Transverse colon (tissue), 4 donors: ENCODE measurements around the gene ANKRD24.

ENCODE experiments used
- POLR2AphosphoS5 ChIP-seq, 3 donors: sonication (generic); formaldehyde crosslinking; IDR thresholded peaks; one replicate each; pipeline ENCODE4 v1.6.1; 2016; ENCODE audit warnings: antibody characterized with exemption in 3 of 3
- TF ChIP-seq, protein P1 (sequence below), 5 experiments: fragments of 200-600 bp in 3 of 5; fragments of 450-650 bp in 2 of 5; sonication (generic) in 3 of 5; IDR thresholded peaks; 1 replicate in 2 of 5; 2 replicates in 3 of 5; pipeline ENCODE4 v1.5.1; 2016 to 2017; ENCODE audit warnings: antibody characterized with exemption in 5 of 5, inconsistent platforms in 3 of 5, mild to moderate bottlenecking in 2 of 5, moderate library complexity in 1 of 5

GRCh38 chr19:4257025-4257424, 74.5 kb downstream of the ANKRD24 start:
- TF ChIP-seq POLR2AphosphoS5 (IDR thresholded peaks at IDR 0.05) = no peak
- TF ChIP-seq, protein P1, sequence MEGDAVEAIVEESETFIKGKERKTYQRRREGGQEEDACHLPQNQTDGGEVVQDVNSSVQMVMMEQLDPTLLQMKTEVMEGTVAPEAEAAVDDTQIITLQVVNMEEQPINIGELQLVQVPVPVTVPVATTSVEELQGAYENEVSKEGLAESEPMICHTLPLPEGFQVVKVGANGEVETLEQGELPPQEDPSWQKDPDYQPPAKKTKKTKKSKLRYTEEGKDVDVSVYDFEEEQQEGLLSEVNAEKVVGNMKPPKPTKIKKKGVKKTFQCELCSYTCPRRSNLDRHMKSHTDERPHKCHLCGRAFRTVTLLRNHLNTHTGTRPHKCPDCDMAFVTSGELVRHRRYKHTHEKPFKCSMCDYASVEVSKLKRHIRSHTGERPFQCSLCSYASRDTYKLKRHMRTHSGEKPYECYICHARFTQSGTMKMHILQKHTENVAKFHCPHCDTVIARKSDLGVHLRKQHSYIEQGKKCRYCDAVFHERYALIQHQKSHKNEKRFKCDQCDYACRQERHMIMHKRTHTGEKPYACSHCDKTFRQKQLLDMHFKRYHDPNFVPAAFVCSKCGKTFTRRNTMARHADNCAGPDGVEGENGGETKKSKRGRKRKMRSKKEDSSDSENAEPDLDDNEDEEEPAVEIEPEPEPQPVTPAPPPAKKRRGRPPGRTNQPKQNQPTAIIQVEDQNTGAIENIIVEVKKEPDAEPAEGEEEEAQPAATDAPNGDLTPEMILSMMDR (IDR thresholded peaks at IDR 0.05) = no peak
